BE2C (cell line): ENCODE results near the gene GANAB.
"Not testable (repeated sequence)": the region's sequence is repeated elsewhere in the genome, so short reads cannot be mapped to it uniquely, and the experiment has no call there.

Source experiments
- DNase-seq: peaks from one replicate; pipeline ENCODE4 v3.0.0-alpha.2; 2020
- H3K27me3 ChIP-seq: fragments of 250-450 bp; sonication (Bioruptor Pico); 2 replicates; pipeline ENCODE4 v1.5.1; 2020; ENCODE audit warnings: mild to moderate bottlenecking
- H3K36me3 ChIP-seq: fragments of 250-450 bp; sonication (Bioruptor Pico); 2 replicates; pipeline ENCODE4 v1.5.1; 2020; ENCODE audit warnings: mild to moderate bottlenecking
- H3K4me1 ChIP-seq: fragments of 250-450 bp; sonication (Bioruptor Pico); 2 replicates; pipeline ENCODE4 v1.5.1; 2020
- H3K4me3 ChIP-seq: 2 replicates; pipeline ENCODE4 v1.5.1; 2011; ENCODE audit warnings: low read depth, low read length
- H3K9me3 ChIP-seq: fragments of 250-450 bp; sonication (Bioruptor Pico); 2 replicates; pipeline ENCODE4 v1.5.1; 2020
- CTCF ChIP-seq: IDR thresholded peaks from 2 replicates; pipeline ENCODE4 v1.5.1; 2012; ENCODE audit warnings: mild to moderate bottlenecking, low read depth, low read length

GANAB gene

DNA sequence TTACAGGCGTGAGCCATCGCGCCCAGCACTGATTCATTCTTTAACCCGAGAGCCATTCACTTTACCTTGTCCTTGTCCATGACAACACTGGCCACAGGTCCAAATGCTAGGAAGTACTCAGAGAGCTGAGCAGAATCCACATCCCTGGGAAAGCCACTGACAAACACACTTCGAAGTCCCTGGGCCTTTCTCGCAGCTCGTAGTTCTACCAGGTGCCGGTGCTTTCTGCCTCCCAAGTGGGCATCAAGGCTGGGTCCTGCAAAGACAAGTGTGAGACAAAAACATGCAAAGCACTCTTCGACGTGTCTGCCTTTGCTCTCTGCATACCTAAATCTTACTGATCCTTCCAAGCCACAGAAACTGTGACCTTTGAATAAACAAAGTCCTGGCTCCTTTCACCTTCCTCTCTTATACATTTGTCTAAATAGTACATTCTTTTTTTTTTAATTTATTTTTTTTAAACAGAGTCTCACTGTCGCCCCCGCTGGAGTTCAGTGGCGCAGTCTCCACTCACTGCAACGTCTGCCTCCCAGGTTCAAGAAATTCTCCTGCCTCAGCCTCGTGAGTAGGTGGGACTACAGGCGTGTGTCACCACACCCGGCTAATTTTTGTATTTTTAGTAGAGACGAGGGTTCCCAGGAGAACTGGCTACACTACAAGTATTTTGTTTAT, 57.3 kb downstream of the GANAB start:
- peaks cover 6% of the 10 kb centered on the region; the same call in 1 of the 2 replicates for H3K4me1 ChIP-seq
- no peak for TF ChIP-seq CTCF
- H3K9me3 ChIP-seq = no peaks in the 10 kb centered on the region
- peaks cover 19% of the 10 kb centered on the region for H3K36me3 ChIP-seq
- no peak overlapping the region for H3K4me3 ChIP-seq
- H3K27me3 ChIP-seq = no peaks in the 10 kb centered on the region
- DNase-seq = no peak

GRCh38 chr11:62585356-62585755, 61.1 kb downstream of the GANAB start:
- not testable (repeated sequence) for H3K27me3 ChIP-seq
- peaks cover 16% of the 10 kb centered on the region for H3K36me3 ChIP-seq

GRCh38 chr11:62581735-62582134, 64.7 kb downstream of the GANAB start:
- H3K4me1 ChIP-seq, H3K27me3 ChIP-seq, H3K36me3 ChIP-seq, H3K4me3 ChIP-seq, DNase-seq, H3K9me3 ChIP-seq: not testable (repeated sequence)

More at GRCh38 chr11:62585356-62585755, 61.1 kb downstream of the GANAB start:
- not testable (repeated sequence) for H3K4me1 ChIP-seq, H3K4me3 ChIP-seq, H3K9me3 ChIP-seq, DNase-seq

- H3K36me3 ChIP-seq = peaks cover 3% of the 10 kb centered on the region
- no peaks in the 10 kb centered on the region for H3K9me3 ChIP-seq
- DNase-seq = no peak
- no peaks in the 10 kb centered on the region for H3K4me1 ChIP-seq
- no peak overlapping the region for H3K4me3 ChIP-seq
- H3K27me3 ChIP-seq = no peaks in the 10 kb centered on the region
- no peak for TF ChIP-seq CTCF
Observed at GRCh38 chr11:62580959-62581715, 65.3 kb downstream of the GANAB start.

- H3K9me3 ChIP-seq = no peaks in the 10 kb centered on the region
- H3K27me3 ChIP-seq = no peaks in the 10 kb centered on the region
- no peaks in the 10 kb centered on the region for H3K4me1 ChIP-seq
- no peak for DNase-seq
- peaks cover 3% of the 10 kb centered on the region; the same call in 1 of the 2 replicates for H3K36me3 ChIP-seq
- TF ChIP-seq CTCF = no peak
- H3K4me3 ChIP-seq = no peak overlapping the region
Observed at GRCh38 chr11:62579252-62579651, 67.2 kb downstream of the GANAB start.

DNA sequence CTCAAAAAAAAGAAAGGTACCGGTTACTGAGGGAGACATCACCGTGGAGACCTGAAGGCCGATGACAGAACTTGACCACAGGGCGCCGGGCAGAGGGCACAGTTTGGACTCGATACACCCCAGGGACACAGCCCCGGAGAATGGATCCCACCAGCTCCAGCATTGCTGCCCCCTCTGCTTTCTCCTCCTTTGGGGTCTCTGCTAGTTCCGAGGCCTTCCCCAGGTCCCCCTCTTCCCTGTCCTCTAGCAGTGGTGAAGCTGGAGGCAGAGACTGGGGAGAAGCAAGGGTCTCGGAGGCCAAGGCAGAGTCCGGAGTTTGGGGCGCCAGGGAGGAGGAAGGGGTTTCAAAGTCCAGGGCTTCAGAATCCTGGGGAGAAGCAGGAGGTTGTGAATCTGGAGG, 67.9 kb downstream of the GANAB start:
- no peak for TF ChIP-seq CTCF
- Histone ChIP-seq H3K9me3 (no peaks in the 10 kb centered on the region), H3K27me3 (no peaks in the 10 kb centered on the region), H3K4me1 (no peaks in the 10 kb centered on the region), H3K4me3 (no peak overlapping the region), H3K36me3 (peaks cover under 1% of the 10 kb centered on the region; the same call in 1 of the 2 replicates)
- DNase-seq = no peak

DNA sequence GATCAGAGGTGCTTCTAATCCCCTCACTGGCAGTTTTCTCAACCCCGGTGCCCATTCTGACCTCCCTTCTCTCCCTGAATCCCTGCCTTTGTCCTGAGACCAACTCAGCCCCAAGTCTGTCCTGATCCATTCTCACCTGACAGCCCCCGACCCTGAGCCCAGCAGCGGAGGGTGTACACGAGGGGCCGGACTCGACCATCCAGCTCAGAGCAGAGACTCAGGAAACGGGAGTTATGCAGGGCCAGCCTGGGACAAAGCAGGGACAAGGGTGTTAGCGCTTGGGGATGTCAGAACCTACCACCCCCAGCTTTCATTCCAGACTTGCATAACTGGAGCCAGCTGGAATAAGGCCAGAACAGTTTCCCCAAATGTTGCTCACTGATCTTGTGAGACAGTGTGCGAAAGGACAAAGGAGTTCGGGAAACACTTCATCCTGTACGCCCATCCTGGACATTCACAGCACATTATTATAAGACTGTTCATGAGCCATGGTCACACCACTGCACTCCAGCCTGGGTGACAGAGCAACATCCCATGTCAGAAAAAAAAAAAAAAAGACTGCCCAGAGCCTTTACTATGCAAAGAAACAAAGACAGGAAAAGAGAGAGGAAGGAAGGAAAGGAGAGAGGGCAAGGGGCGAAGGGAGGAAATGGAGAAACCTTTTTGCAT, 69.2 kb downstream of the GANAB start:
- Histone ChIP-seq H3K4me1 (no peaks in the 10 kb centered on the region), H3K4me3 (no peak overlapping the region), H3K36me3 (peaks cover 9% of the 10 kb centered on the region), H3K27me3 (no peaks in the 10 kb centered on the region), H3K9me3 (no peaks in the 10 kb centered on the region)
- TF ChIP-seq CTCF = no peak
- DNase-seq = no peak
